Esophagus mucosa (tissue), 1 donor: ENCODE results near the gene TBC1D32. TPM values are rescaled to one million over a fixed set of nuclear protein-coding genes. Genes with fewer than 3 reads are reported as not detected.
A peak's percentile ranks its signal among the peaks of the same experiment; 100 is the strongest.
"Not testable (repeated sequence)": the region's sequence is repeated elsewhere in the genome, so short reads cannot be mapped to it uniquely, and the experiment has no call there.

Experiments
- ATAC-seq: fragments of 200-7000 bp; cut with Tn5 transposase; one replicate; pipeline ENCODE4 v1.9.1; 2020
- total RNA-seq: library from RNA; stranded (reverse); gene quantifications from one replicate; pipeline ENCODE4 v1.2.4, GENCODE V29; 2023
- donor health status: DM: yes; HTN: yes; CAD: no.

TBC1D32 gene
- total RNA-seq, 1 donor from 2014 or later, result 6.0 TPM

- no peak for ATAC-seq
Observed at GRCh38 chr6:121106962-121107361, 227.3 kb downstream of the TBC1D32 start.

- ATAC-seq, result no peak
Observed at GRCh38 chr6:121105461-121105860, 228.8 kb downstream of the TBC1D32 start.

GRCh38 chr6:121093928-121094327 is 240.4 kb downstream of the TBC1D32 start:
- no peak for ATAC-seq

- no peak for ATAC-seq
Observed at GRCh38 chr6:121090492-121090891, 243.8 kb downstream of the TBC1D32 start.

GRCh38 chr6:121086876-121087275 is 247.4 kb downstream of the TBC1D32 start:
- ATAC-seq, result no peak

- ATAC-seq, result no peak
Observed at GRCh38 chr6:121076119-121076518, 258.2 kb downstream of the TBC1D32 start.

- ATAC-seq, result not testable (repeated sequence)
Observed at GRCh38 chr6:121068749-121069148, 265.5 kb downstream of the TBC1D32 start.

GRCh38 chr6:121067381-121067780 is 266.9 kb downstream of the TBC1D32 start:
- no peak for ATAC-seq

GRCh38 chr6:121064345-121064744 is 269.9 kb downstream of the TBC1D32 start:
- no peak for ATAC-seq

GRCh38 chr6:121055572-121056163 is 278.6 kb downstream of the TBC1D32 start:
- ATAC-seq, result peak; percentile 63

- not testable (repeated sequence) for ATAC-seq
Observed at GRCh38 chr6:121048593-121048992, 285.7 kb downstream of the TBC1D32 start.

- not testable (repeated sequence) for ATAC-seq
Observed at GRCh38 chr6:121044905-121045304, 289.4 kb downstream of the TBC1D32 start.

- ATAC-seq, result not testable (repeated sequence)
Observed at GRCh38 chr6:121043706-121044105, 290.6 kb downstream of the TBC1D32 start.

GRCh38 chr6:121043211-121043610 is 291.1 kb downstream of the TBC1D32 start:
- not testable (repeated sequence) for ATAC-seq

GRCh38 chr6:121042766-121043165 is 291.5 kb downstream of the TBC1D32 start:
- no peak for ATAC-seq

- no peak for ATAC-seq
Observed at GRCh38 chr6:121040831-121041230, 293.4 kb downstream of the TBC1D32 start.

GRCh38 chr6:121033091-121033490 is 301.2 kb downstream of the TBC1D32 start:
- ATAC-seq, result no peak

- no peak for ATAC-seq
Observed at GRCh38 chr6:121032268-121033006, 301.8 kb downstream of the TBC1D32 start.

Other genes starting within 250 kb of the TBC1D32 start
- 116 TPM for gene GJA1, start 101.2 kb upstream of the TBC1D32 start, total RNA-seq